Measurements from ENCODE around the gene NCOA6. TPM values are rescaled to one million over a fixed set of nuclear protein-coding genes. Genes with fewer than 3 reads are reported as not detected.

The NCOA6 gene
- total RNA-seq, 1 experiment from 2014 or later, result 35.1 TPM

GRCh38 chr20:34676642-34677373 is 148.6 kb downstream of the NCOA6 start, which contains the start of gene PIGU:
TSS of gene PIGU (minus strand) at chr20:34677092. CDS start at chr20:34677085, 7 bp downstream.
- no peaks in the 10 kb centered on the region for H3K9me3 ChIP-seq (ENCODE audit: insufficient read depth, low read depth)
- peak within 1 kb of the TSS; percentile 74 for H3K27ac ChIP-seq
- ChIA-PET POLR2A (ENCODE audit: unreplicated experiment) (interaction anchor here (0.5 to 0.7 kb wide), 6 partner anchors 27 to 1896 kb away, joined by 3 to 14 read pairs (median 4); partner anchors contain the start of genes ITCH and TP53INP2), CTCF (interaction anchor here (0.6 kb wide), 1 partner anchor 52 kb away, joined by 4 read pairs; no protein-coding TSS in a partner anchor)
- peaks cover 30% of the 10 kb centered on the region for H3K79me2 ChIP-seq (ENCODE audit: low read depth)
- intact Hi-C loops (cut with micrococcal nuclease; ENCODE audit: unreplicated experiment), result loop anchor here (1.0 to 10.0 kb wide), 5 partner anchors 27 to 374 kb away; partner anchors contain the start of genes AHCY and TP53INP2
- H3F3A ChIP-seq (ENCODE audit: insufficient read depth, low read depth), result peaks cover 18% of the 10 kb centered on the region; the same call in 1 of the 2 replicates
- no peaks in the 10 kb centered on the region for H3K27me3 ChIP-seq (ENCODE audit: insufficient read depth, low read depth)
- DNase-seq, result peak; percentile 83 to 98
- H3K36me3 ChIP-seq (ENCODE audit: low read depth), result no peaks in the 10 kb centered on the region
- no peaks in the 10 kb centered on the region for H3K9me2 ChIP-seq (ENCODE audit: insufficient read depth)
- H4K20me1 ChIP-seq (ENCODE audit: insufficient read depth), result no peaks in the 10 kb centered on the region
- H3K4me3 ChIP-seq, result peak within 1 kb of the TSS; percentile 68
- TF ChIP-seq EZH2 (IDR thresholded peaks at IDR 0.05; ENCODE audit: low read depth) (no peak), CTCF (conservative IDR thresholded peaks at IDR 0.05) (no peak)
- H2AFZ ChIP-seq, result peak within 1 kb of the TSS; percentile 86
- BruUV-seq (replicated peaks), result no TSS peak
- peak within 1 kb of the TSS; percentile 92 for H3K4me2 ChIP-seq
- peaks cover 22% of the 10 kb centered on the region for H3K4me1 ChIP-seq (replicated peaks; ENCODE audit: insufficient read depth)

GRCh38 chr20:34675993-34676641 is 149.3 kb downstream of the NCOA6 start:
- peak overlapping the region; percentile 92 for H3K4me2 ChIP-seq
- no peaks in the 10 kb centered on the region for H3K9me3 ChIP-seq (ENCODE audit: insufficient read depth, low read depth)
- intact Hi-C loops (cut with micrococcal nuclease; ENCODE audit: unreplicated experiment), result loop anchor here (2.0 to 10.0 kb wide), 3 partner anchors 149 to 373 kb away; partner anchors contain the start of gene AHCY
- H3K4me1 ChIP-seq (replicated peaks; ENCODE audit: insufficient read depth), result peaks cover 22% of the 10 kb centered on the region
- H3K36me3 ChIP-seq (ENCODE audit: low read depth), result no peaks in the 10 kb centered on the region
- POLR2A ChIA-PET (ENCODE audit: unreplicated experiment), result interaction anchor here (0.7 kb wide), 1 partner anchor 1897 kb away, joined by 5 read pairs; no protein-coding TSS in a partner anchor
- H3K27me3 ChIP-seq (ENCODE audit: insufficient read depth, low read depth), result no peaks in the 10 kb centered on the region
- H3K4me3 ChIP-seq, result peak overlapping the region; percentile 68
- TSS peak; percentile 46 for BruUV-seq (replicated peaks)
- H3K27ac ChIP-seq, result peak overlapping the region; percentile 50
- H3K9me2 ChIP-seq (ENCODE audit: insufficient read depth), result no peaks in the 10 kb centered on the region
- TF ChIP-seq CTCF (conservative IDR thresholded peaks at IDR 0.05), result no peak
- TF ChIP-seq EZH2 (IDR thresholded peaks at IDR 0.05; ENCODE audit: low read depth), result no peak
- H3K79me2 ChIP-seq (ENCODE audit: low read depth), result peaks cover 30% of the 10 kb centered on the region
- CTCF ChIA-PET, result interaction anchor here (0.6 kb wide), 1 partner anchor 37 kb away, joined by 3 read pairs; no protein-coding TSS in a partner anchor
- H4K20me1 ChIP-seq (ENCODE audit: insufficient read depth), result no peaks in the 10 kb centered on the region
- peak overlapping the region; percentile 86 for H2AFZ ChIP-seq
- no peak for DNase-seq
- H3F3A ChIP-seq (ENCODE audit: insufficient read depth, low read depth), result peaks cover 18% of the 10 kb centered on the region; the same call in 1 of the 2 replicates

GRCh38 chr20:34675561-34675960 is 149.9 kb downstream of the NCOA6 start:
- Histone ChIP-seq H3K27me3 (ENCODE audit: insufficient read depth, low read depth) (no peaks in the 10 kb centered on the region), H3K9me3 (ENCODE audit: insufficient read depth, low read depth) (no peaks in the 10 kb centered on the region), H3K4me3 (peak overlapping the region; percentile 68; the same call in 1 of the 2 replicates), H3K27ac (no peak overlapping the region), H3K9me2 (ENCODE audit: insufficient read depth) (no peaks in the 10 kb centered on the region), H3K4me1 (replicated peaks; ENCODE audit: insufficient read depth) (peaks cover 18% of the 10 kb centered on the region), H3F3A (ENCODE audit: insufficient read depth, low read depth) (peaks cover 18% of the 10 kb centered on the region; the same call in 1 of the 2 replicates), H3K4me2 (peak overlapping the region; percentile 92), H2AFZ (no peak overlapping the region), H4K20me1 (ENCODE audit: insufficient read depth) (no peaks in the 10 kb centered on the region), H3K36me3 (ENCODE audit: low read depth) (no peaks in the 10 kb centered on the region), H3K79me2 (ENCODE audit: low read depth) (peaks cover 30% of the 10 kb centered on the region)
- intact Hi-C loops (cut with micrococcal nuclease; ENCODE audit: unreplicated experiment), result loop anchor here (5.0 to 10.0 kb wide), 2 partner anchors 148 to 281 kb away; no protein-coding TSS in a partner anchor
- DNase-seq, result no peak
- POLR2A ChIA-PET (ENCODE audit: unreplicated experiment), result no interaction called here
- no TSS peak for BruUV-seq (replicated peaks)
- TF ChIP-seq CTCF (conservative IDR thresholded peaks at IDR 0.05) (no peak), EZH2 (IDR thresholded peaks at IDR 0.05; ENCODE audit: low read depth) (no peak)
- CTCF ChIA-PET, result no interaction called here

Measured in PC-9 (cell line).